Nephron progenitor cell (in vitro differentiated cells): ENCODE results near the gene PHF11.

Experiments used
- DNase-seq: peaks from one replicate; pipeline ENCODE4 v3.0.0; 2021
- H3K27ac Mint-ChIP-seq: 2 replicates; pipeline ENCODE4 v1.8.0; 2021; ENCODE audit warnings: mild to moderate bottlenecking, moderate library complexity, mixed read lengths
- H3K27me3 Mint-ChIP-seq: 2 replicates; pipeline ENCODE4 v1.8.0; 2021; ENCODE audit warnings: mild to moderate bottlenecking, low read depth, mixed read lengths; ENCODE audit not compliant: poor library complexity
- H3K36me3 Mint-ChIP-seq: 2 replicates; pipeline ENCODE4 v1.8.0; 2021; ENCODE audit warnings: low read depth, mixed read lengths
- H3K4me1 Mint-ChIP-seq: 2 replicates; pipeline ENCODE4 v1.8.0; 2021; ENCODE audit warnings: mixed read lengths
- H3K4me3 Mint-ChIP-seq: 2 replicates; pipeline ENCODE4 v1.8.0; 2021; ENCODE audit warnings: mild to moderate bottlenecking, moderate library complexity, mixed read lengths
- H3K9me3 Mint-ChIP-seq: 2 replicates; pipeline ENCODE4 v1.8.0; 2021; ENCODE audit warnings: mild to moderate bottlenecking, moderate library complexity, mixed read lengths
- TF ChIP-seq, protein P1 (sequence below): fragments of 200-600 bp; sonication (generic); IDR thresholded peaks from 2 replicates; pipeline ENCODE4 v1.5.0; 2021; ENCODE audit warnings: antibody characterized with exemption

Gene PHF11

DNA sequence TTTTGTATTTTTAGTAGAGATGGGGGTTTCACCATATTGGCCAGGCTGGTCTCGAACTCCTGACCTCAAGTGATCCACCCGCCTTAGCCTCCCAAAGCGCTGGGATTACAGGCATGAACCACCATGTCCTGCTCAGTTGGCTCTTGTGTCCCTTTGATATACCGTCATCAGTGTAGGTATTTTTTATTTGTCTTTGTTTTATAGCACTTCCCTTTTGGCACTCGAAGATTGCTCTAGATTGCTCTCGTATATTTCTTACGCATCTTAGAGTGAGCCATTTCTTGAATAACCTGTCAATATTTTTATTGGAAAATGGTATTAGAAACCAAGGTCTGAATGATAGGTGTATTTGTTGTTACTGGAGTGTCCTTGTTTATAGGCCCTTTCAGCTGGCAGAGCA, 42.3 kb upstream of the PHF11 start:
- Mint-ChIP-seq H3K27me3 (peaks cover 3% of the 10 kb centered on the region), H3K9me3 (no peaks in the 10 kb centered on the region), H3K27ac (no peak overlapping the region), H3K36me3 (peaks cover 17% of the 10 kb centered on the region), H3K4me3 (no peak overlapping the region), H3K4me1 (no peaks in the 10 kb centered on the region)
- no peak for DNase-seq
- TF ChIP-seq, protein P1, sequence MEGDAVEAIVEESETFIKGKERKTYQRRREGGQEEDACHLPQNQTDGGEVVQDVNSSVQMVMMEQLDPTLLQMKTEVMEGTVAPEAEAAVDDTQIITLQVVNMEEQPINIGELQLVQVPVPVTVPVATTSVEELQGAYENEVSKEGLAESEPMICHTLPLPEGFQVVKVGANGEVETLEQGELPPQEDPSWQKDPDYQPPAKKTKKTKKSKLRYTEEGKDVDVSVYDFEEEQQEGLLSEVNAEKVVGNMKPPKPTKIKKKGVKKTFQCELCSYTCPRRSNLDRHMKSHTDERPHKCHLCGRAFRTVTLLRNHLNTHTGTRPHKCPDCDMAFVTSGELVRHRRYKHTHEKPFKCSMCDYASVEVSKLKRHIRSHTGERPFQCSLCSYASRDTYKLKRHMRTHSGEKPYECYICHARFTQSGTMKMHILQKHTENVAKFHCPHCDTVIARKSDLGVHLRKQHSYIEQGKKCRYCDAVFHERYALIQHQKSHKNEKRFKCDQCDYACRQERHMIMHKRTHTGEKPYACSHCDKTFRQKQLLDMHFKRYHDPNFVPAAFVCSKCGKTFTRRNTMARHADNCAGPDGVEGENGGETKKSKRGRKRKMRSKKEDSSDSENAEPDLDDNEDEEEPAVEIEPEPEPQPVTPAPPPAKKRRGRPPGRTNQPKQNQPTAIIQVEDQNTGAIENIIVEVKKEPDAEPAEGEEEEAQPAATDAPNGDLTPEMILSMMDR: no peak

DNA sequence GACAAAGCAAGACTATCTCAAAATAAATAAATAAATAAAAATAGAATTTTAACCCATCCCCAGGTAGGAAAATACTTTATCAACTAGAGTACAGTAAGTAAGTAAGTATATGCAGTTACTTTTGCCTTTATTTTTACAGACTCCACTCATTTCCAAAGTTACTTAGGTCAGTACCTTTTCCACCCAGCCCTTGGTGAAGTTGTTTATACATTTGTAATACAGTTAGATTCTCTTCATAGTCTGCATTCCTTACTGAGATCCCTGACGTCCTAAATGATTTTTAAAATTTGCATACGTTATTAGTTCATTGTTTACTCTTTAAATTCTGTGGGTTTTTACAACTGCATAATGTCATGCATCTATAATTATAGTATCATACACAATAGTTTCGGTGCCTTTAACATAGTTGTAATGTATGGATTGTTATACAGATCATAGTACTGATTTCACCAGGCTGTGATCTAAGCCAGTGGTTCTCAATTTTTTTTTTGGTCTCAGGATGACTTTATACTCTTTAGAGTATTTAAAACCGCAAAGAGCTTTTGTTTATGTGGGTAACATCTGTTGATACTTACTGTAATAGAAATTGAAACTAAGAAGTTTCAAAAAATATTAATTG, 41.3 kb upstream of the PHF11 start:
- no peaks in the 10 kb centered on the region for H3K9me3 Mint-ChIP-seq

DNA sequence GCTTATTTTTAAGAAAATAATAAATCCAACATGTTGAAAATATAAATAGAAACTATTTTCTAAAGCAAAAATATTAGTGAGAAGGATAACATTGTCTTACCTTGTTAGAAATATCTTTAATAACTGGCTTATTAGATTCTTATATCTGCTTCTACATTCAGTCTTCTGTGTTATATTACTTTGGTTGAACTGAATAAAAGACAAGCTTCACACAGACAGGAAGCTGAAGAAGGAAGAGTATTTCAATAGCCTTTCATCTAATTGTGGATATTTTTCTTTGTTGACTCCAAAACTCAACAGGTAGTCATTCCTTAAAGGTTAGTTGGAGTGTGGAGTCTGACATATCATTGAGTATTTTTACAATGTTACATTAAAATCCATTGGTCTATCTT, 40.8 kb upstream of the PHF11 start:
- H3K4me3 Mint-ChIP-seq: no peak overlapping the region
- H3K9me3 Mint-ChIP-seq: no peaks in the 10 kb centered on the region
- no peaks in the 10 kb centered on the region for H3K4me1 Mint-ChIP-seq
- H3K27ac Mint-ChIP-seq: no peak overlapping the region
- DNase-seq: no peak
- H3K36me3 Mint-ChIP-seq: peaks cover 4% of the 10 kb centered on the region
- no peaks in the 10 kb centered on the region for H3K27me3 Mint-ChIP-seq
- TF ChIP-seq, protein P1: no peak

More for the DNA sequence above, 41.3 kb upstream of the PHF11 start:
- no peaks in the 10 kb centered on the region for H3K4me1 Mint-ChIP-seq
- no peak overlapping the region for H3K27ac Mint-ChIP-seq
- no peak overlapping the region for H3K4me3 Mint-ChIP-seq
- peaks cover 9% of the 10 kb centered on the region for H3K36me3 Mint-ChIP-seq
- TF ChIP-seq, protein P1: no peak
- no peak for DNase-seq
- peaks cover under 1% of the 10 kb centered on the region for H3K27me3 Mint-ChIP-seq

DNA sequence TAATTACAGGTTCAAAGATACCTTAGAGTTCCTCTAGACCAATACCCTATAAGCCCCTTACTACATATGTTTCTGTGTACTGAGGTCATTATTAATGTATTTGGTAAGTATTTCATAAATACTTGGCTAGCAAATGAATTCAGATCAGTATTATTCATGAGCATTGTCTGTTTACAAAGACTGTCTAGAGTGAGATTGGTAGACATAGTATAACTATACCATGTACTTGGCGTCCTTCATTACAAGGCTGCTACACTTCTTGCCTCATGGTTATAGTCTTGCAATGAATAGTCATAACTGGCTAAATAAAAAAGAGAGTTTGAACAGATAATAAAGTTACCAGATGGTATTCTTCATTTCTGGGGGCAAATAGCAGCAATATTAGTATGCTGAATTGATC, 39.6 kb upstream of the PHF11 start:
- DNase-seq: no peak
- Mint-ChIP-seq H3K4me1 (no peaks in the 10 kb centered on the region), H3K27me3 (no peaks in the 10 kb centered on the region), H3K27ac (no peak overlapping the region), H3K36me3 (peaks cover 11% of the 10 kb centered on the region), H3K9me3 (no peaks in the 10 kb centered on the region), H3K4me3 (no peak overlapping the region)
- TF ChIP-seq, protein P1: no peak

DNA sequence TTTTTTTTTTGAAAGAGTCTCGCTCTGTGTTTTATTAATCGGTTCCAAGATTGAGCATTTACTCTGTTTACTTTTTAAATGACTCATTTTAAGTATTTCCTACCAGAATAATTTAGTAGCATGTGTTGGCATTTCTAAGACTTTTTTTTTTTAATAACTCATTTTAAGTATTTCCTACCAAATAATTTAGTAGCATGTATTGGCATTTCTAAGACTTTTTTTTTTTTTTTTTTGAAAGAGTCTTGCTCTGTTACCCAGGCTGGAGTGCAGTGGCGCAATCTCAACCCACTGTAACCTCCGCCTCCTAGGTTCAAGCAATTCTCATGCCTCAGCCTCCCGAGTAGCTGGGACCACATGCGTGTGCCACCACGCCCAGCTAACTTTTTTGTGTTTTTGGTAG, 38.5 kb upstream of the PHF11 start:
- Mint-ChIP-seq H3K9me3 (peaks cover 9% of the 10 kb centered on the region), H3K27me3 (no peaks in the 10 kb centered on the region), H3K4me1 (no peaks in the 10 kb centered on the region), H3K27ac (no peak overlapping the region), H3K36me3 (peaks cover 22% of the 10 kb centered on the region), H3K4me3 (no peak overlapping the region)
- no peak for DNase-seq
- TF ChIP-seq, protein P1: no peak

DNA sequence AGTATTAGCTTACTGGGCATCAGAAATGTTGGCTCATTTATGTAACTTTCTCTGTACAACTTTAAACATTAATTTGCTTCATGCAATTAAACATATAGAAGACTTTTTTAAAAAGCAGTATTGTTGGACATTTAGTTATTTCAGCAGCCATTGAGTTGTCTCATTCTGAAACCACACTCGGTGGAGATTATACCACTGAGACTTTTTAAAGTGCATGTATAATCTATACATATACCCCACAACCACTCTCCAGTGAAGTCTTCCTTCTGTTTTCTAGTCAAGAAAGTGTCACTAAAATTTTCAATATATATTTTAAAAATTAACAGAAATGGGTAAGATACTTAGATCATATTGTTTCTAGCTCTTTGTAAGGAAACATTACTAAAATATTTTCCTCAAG, 36.2 kb upstream of the PHF11 start:
- TF ChIP-seq, protein P1: no peak
- Mint-ChIP-seq H3K4me3 (no peak overlapping the region), H3K27ac (no peak overlapping the region), H3K27me3 (no peaks in the 10 kb centered on the region), H3K4me1 (no peaks in the 10 kb centered on the region), H3K9me3 (peaks cover 31% of the 10 kb centered on the region), H3K36me3 (peaks cover 46% of the 10 kb centered on the region)
- DNase-seq: no peak
